ENCODE data around the gene EMD.
A peak's percentile ranks its signal among the peaks of the same experiment; 100 is the strongest.
"Not testable (repeated sequence)": the region's sequence is repeated elsewhere in the genome, so short reads cannot be mapped to it uniquely, and the experiment has no call there.

EMD gene

GRCh38 chrX:154397888-154398667 lies 19.0 kb downstream of the EMD start, which contains the start of gene RPL10:
Gene RPL10, plus strand, starts transcription at chrX:154398377. Its CDS starts 143 bp downstream, at chrX:154398520.
- peak; percentile 88 to 90 for DNase-seq

- peak; percentile 43 to 68 for DNase-seq
Measured at GRCh38 chrX:154398668-154399526, 19.8 kb downstream of the EMD start.

GRCh38 chrX:154399527-154400368 lies 20.7 kb downstream of the EMD start:
- no peak for DNase-seq

- DNase-seq: not testable (repeated sequence)
Measured at GRCh38 chrX:154400369-154400817, 21.3 kb downstream of the EMD start.

GRCh38 chrX:154401045-154401799 lies 22.1 kb downstream of the EMD start:
- DNase-seq: no peak

- DNase-seq: peak in 1 of 2 experiments; percentile 14
Measured at GRCh38 chrX:154401918-154402621, 23.0 kb downstream of the EMD start.

- DNase-seq: no peak
Measured at GRCh38 chrX:154402622-154403127, 23.6 kb downstream of the EMD start.

- DNase-seq: no peak
Measured at GRCh38 chrX:154403192-154403591, 24.1 kb downstream of the EMD start.

- no peak for DNase-seq
Measured at GRCh38 chrX:154403858-154404257, 24.8 kb downstream of the EMD start.

- no peak for DNase-seq
Measured at GRCh38 chrX:154404625-154405192, 25.6 kb downstream of the EMD start.

GRCh38 chrX:154408659-154409221 lies 29.6 kb downstream of the EMD start:
- DNase-seq: no peak

- no peak for DNase-seq
Measured at GRCh38 chrX:154409222-154409871, 30.3 kb downstream of the EMD start, which contains the start of gene DNASE1L1. Gene DNASE1L1, minus strand, starts transcription at chrX:154409254. Its CDS starts 3,686 bp downstream, at chrX:154405568.

- DNase-seq: peak in 1 of 2 experiments; percentile 55
Measured at GRCh38 chrX:154411981-154412340, 32.9 kb downstream of the EMD start.

GRCh38 chrX:154412468-154412867 lies 33.4 kb downstream of the EMD start:
- DNase-seq: no peak

GRCh38 chrX:154413142-154413541 lies 34.0 kb downstream of the EMD start:
- DNase-seq: no peak

GRCh38 chrX:154417157-154417556 lies 38.1 kb downstream of the EMD start:
- peak; percentile 48 to 72 for DNase-seq

GRCh38 chrX:154419189-154419588 lies 40.1 kb downstream of the EMD start:
- DNase-seq: no peak

GRCh38 chrX:154419688-154420401 lies 40.8 kb downstream of the EMD start:
- DNase-seq: peak; percentile 12 to 55

- no peak for DNase-seq
Measured at GRCh38 chrX:154420402-154420756, 41.3 kb downstream of the EMD start.

Measured in NCI-H2081 (cell line).